ENCODE measurements around the gene POLG. TPM values are rescaled to one million over a fixed set of nuclear protein-coding genes. Genes with fewer than 3 reads are reported as not detected.

Gene POLG
- total RNA-seq, 4 donors from 2014 or later: 40.5 to 57.3 (median 49.2) TPM

DNA sequence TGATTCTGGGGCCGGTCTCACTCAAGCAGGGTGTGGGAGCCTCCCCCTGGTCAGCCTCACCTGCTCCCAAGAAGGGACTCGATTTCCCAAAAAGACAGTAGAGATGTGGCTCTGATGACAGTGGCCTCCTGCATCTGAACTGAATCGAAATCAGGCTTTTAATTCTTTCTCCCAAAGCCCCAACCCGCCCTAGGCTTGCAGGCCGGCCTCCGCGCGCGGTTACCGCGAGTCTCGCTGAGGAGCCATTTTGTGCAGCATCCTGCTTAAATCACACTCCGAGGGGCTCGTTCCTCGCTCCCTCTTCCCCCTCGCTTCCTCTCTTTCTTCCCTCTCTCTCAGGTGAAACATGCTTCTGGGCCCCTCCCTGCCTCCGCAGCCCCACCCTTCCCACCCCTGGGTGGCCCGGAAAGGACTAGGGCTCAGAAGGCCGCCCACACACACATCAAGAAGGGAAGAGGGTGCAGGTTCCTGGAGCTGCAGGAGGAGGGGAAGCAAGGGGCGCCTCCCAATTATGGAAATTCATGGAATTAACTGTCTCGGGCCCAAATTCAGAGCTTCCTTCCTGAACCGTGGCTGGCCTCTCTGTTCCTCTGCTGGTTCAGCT, 30.9 kb upstream of the POLG start:
- H3K27ac ChIP-seq: no peak overlapping the region
- H3K9me3 ChIP-seq: no peaks in the 10 kb centered on the region
- H3K36me3 ChIP-seq: no peaks in the 10 kb centered on the region
- H3K4me1 ChIP-seq: peaks cover 0 to 37% (median 16%) of the 10 kb centered on the region in 3 donors
- WGBS, 2 donors (ENCODE audit: low coverage in 1 of 2): 8% methylated on average over 11 of the region's 22 CpGs; no CpG with 5 or more reads in 1 of the 2 donors
- TF ChIP-seq POLR2AphosphoS5 (IDR thresholded peaks at IDR 0.05) (no peak), POLR2A (IDR thresholded peaks at IDR 0.05) (no peak), EP300 (IDR thresholded peaks at IDR 0.05) (no peak)
- TF ChIP-seq, protein P1, sequence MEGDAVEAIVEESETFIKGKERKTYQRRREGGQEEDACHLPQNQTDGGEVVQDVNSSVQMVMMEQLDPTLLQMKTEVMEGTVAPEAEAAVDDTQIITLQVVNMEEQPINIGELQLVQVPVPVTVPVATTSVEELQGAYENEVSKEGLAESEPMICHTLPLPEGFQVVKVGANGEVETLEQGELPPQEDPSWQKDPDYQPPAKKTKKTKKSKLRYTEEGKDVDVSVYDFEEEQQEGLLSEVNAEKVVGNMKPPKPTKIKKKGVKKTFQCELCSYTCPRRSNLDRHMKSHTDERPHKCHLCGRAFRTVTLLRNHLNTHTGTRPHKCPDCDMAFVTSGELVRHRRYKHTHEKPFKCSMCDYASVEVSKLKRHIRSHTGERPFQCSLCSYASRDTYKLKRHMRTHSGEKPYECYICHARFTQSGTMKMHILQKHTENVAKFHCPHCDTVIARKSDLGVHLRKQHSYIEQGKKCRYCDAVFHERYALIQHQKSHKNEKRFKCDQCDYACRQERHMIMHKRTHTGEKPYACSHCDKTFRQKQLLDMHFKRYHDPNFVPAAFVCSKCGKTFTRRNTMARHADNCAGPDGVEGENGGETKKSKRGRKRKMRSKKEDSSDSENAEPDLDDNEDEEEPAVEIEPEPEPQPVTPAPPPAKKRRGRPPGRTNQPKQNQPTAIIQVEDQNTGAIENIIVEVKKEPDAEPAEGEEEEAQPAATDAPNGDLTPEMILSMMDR (IDR thresholded peaks at IDR 0.05): no peak
- ATAC-seq: no peak
- H3K27me3 ChIP-seq: peaks cover 100% of the 10 kb centered on the region
- no peak overlapping the region for H3K4me3 ChIP-seq

GRCh38 chr15:89364741-89365450, 30.3 kb upstream of the POLG start:
- peaks cover 0 to 32% (median 16%) of the 10 kb centered on the region in 3 donors for H3K4me1 ChIP-seq
- no peak for ATAC-seq
- TF ChIP-seq EP300 (IDR thresholded peaks at IDR 0.05) (no peak), POLR2A (IDR thresholded peaks at IDR 0.05) (no peak), POLR2AphosphoS5 (IDR thresholded peaks at IDR 0.05) (no peak)
- TF ChIP-seq, protein P1 (IDR thresholded peaks at IDR 0.05): no peak
- peaks cover 100% of the 10 kb centered on the region for H3K27me3 ChIP-seq
- no peaks in the 10 kb centered on the region for H3K36me3 ChIP-seq
- no peak overlapping the region for H3K27ac ChIP-seq
- H3K4me3 ChIP-seq: no peak overlapping the region
- 6 to 10% methylated on average over 2 of the region's 13 CpGs for WGBS, 2 donors (ENCODE audit: low coverage in 1 of 2)
- no peaks in the 10 kb centered on the region for H3K9me3 ChIP-seq

DNA sequence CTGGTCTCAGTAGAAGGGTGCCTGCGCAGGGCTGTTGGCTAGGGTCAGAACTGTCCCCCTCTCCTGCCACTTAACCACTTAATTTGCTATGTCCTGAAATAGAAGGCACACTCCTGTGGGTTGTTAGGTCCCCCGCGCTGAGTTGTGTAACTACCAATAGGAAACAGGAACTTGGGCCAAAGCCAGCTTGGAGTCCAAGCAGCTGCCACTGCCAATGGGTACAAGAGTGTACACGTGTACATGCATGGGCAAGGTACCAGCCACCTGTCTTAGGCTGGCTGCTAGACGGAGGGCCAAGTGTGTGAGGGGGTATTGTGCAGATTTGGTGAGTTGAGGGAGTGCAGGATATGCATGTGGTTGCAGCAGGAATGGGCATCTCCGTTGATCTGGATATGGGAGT, 29.7 kb upstream of the POLG start:
- no peak for TF ChIP-seq POLR2A (IDR thresholded peaks at IDR 0.05)
- TF ChIP-seq, protein P1 (IDR thresholded peaks at IDR 0.05): no peak
- TF ChIP-seq EP300 (IDR thresholded peaks at IDR 0.05): no peak
- TF ChIP-seq POLR2AphosphoS5 (IDR thresholded peaks at IDR 0.05): no peak
- H3K27ac ChIP-seq: no peak overlapping the region
- 8 to 18% methylated on average over 2 to 3 of the region's 6 CpGs for WGBS, 2 donors (ENCODE audit: low coverage in 1 of 2)
- H3K4me3 ChIP-seq: no peak overlapping the region
- H3K4me1 ChIP-seq: peaks cover 0 to 37% (median 18%) of the 10 kb centered on the region in 3 donors
- ATAC-seq: no peak
- H3K36me3 ChIP-seq: no peaks in the 10 kb centered on the region
- peaks cover 100% of the 10 kb centered on the region for H3K27me3 ChIP-seq
- no peaks in the 10 kb centered on the region for H3K9me3 ChIP-seq

- H3K4me1 ChIP-seq: peaks cover 0 to 43% (median 23%) of the 10 kb centered on the region in 3 donors
These were observed 29.1 kb upstream of the POLG start for GRCh38 chr15:89363770-89364169.

More at GRCh38 chr15:89363770-89364169, 29.1 kb upstream of the POLG start:
- Histone ChIP-seq H3K27me3 (peaks cover 100% of the 10 kb centered on the region), H3K9me3 (no peaks in the 10 kb centered on the region), H3K36me3 (no peaks in the 10 kb centered on the region), H3K27ac (no peak overlapping the region), H3K4me3 (no peak overlapping the region)
- ATAC-seq: no peak
- WGBS, 2 donors (ENCODE audit: low coverage in 1 of 2): 20% methylated on average over 2 of the region's 4 CpGs; no CpG with 5 or more reads in 1 of the 2 donors
- TF ChIP-seq EP300 (IDR thresholded peaks at IDR 0.05) (no peak), POLR2A (IDR thresholded peaks at IDR 0.05) (no peak), POLR2AphosphoS5 (IDR thresholded peaks at IDR 0.05) (no peak)
- TF ChIP-seq, protein P1 (IDR thresholded peaks at IDR 0.05): no peak
